Skeletal muscle cell (primary cell): ENCODE data around the gene DCDC2.
A peak's percentile ranks its signal among the peaks of the same experiment; 100 is the strongest.
"Not testable (repeated sequence)": the region's sequence is repeated elsewhere in the genome, so short reads cannot be mapped to it uniquely, and the experiment has no call there.

Experiments
- DNase-seq: peaks from one replicate; pipeline ENCODE4 v3.0.0-alpha.2; 2010; ENCODE audit warnings: low read depth
- H3K4me3 ChIP-seq: 2 replicates; pipeline ENCODE4 v1.5.1; 2011; ENCODE audit warnings: low read depth, mild to moderate bottlenecking, control low read depth, low read length, moderate library complexity

Gene DCDC2

GRCh38 chr6:24330137-24330732, 27.6 kb downstream of the DCDC2 start:
- H3K4me3 ChIP-seq = no peak overlapping the region
- no peak for DNase-seq

GRCh38 chr6:24329451-24329850, 28.4 kb downstream of the DCDC2 start:
- no peak overlapping the region for H3K4me3 ChIP-seq
- no peak for DNase-seq

- no peak for DNase-seq
- H3K4me3 ChIP-seq = no peak overlapping the region
These were observed 28.8 kb downstream of the DCDC2 start for GRCh38 chr6:24329022-24329421.

- H3K4me3 ChIP-seq = no peak overlapping the region
- DNase-seq = no peak
These were observed 30.1 kb downstream of the DCDC2 start for GRCh38 chr6:24327756-24328155.

GRCh38 chr6:24325978-24326377, 31.9 kb downstream of the DCDC2 start:
- no peak overlapping the region for H3K4me3 ChIP-seq
- DNase-seq = no peak

GRCh38 chr6:24324617-24325016, 33.2 kb downstream of the DCDC2 start:
- no peak for DNase-seq
- no peak overlapping the region for H3K4me3 ChIP-seq

- DNase-seq = no peak
- no peak overlapping the region for H3K4me3 ChIP-seq
These were observed 34.1 kb downstream of the DCDC2 start for GRCh38 chr6:24323632-24324337.

- DNase-seq = no peak
- no peak overlapping the region for H3K4me3 ChIP-seq
These were observed 34.9 kb downstream of the DCDC2 start for GRCh38 chr6:24322924-24323323.

GRCh38 chr6:24322446-24322845, 35.4 kb downstream of the DCDC2 start:
- H3K4me3 ChIP-seq, DNase-seq: not testable (repeated sequence)

- H3K4me3 ChIP-seq = no peak overlapping the region
- no peak for DNase-seq
These were observed 36.2 kb downstream of the DCDC2 start for GRCh38 chr6:24321538-24322162.

GRCh38 chr6:24313251-24314141, 44.4 kb downstream of the DCDC2 start:
- H3K4me3 ChIP-seq = no peak overlapping the region
- DNase-seq = peak; percentile 43

- H3K4me3 ChIP-seq, DNase-seq: not testable (repeated sequence)
These were observed 46.1 kb downstream of the DCDC2 start for GRCh38 chr6:24311775-24312174.

GRCh38 chr6:24307881-24308280, 50.0 kb downstream of the DCDC2 start:
- no peak for DNase-seq
- no peak overlapping the region for H3K4me3 ChIP-seq

GRCh38 chr6:24306936-24307335, 50.9 kb downstream of the DCDC2 start:
- no peak for DNase-seq
- H3K4me3 ChIP-seq = no peak overlapping the region

GRCh38 chr6:24306038-24306437, 51.8 kb downstream of the DCDC2 start:
- H3K4me3 ChIP-seq = no peak overlapping the region
- DNase-seq = no peak

- no peak for DNase-seq
- no peak overlapping the region for H3K4me3 ChIP-seq
These were observed 60.9 kb downstream of the DCDC2 start for GRCh38 chr6:24296944-24297343.

GRCh38 chr6:24293852-24294251, 64.0 kb downstream of the DCDC2 start:
- DNase-seq, H3K4me3 ChIP-seq: not testable (repeated sequence)

- H3K4me3 ChIP-seq = no peak overlapping the region
- DNase-seq = no peak
These were observed 70.6 kb downstream of the DCDC2 start for GRCh38 chr6:24287239-24287638.

- H3K4me3 ChIP-seq = no peak overlapping the region
- no peak for DNase-seq
These were observed 73.9 kb downstream of the DCDC2 start for GRCh38 chr6:24284006-24284405.
